Measurements from ENCODE around the gene PPP1R1B.

Gene PPP1R1B

GRCh38 chr17:39647256-39647655 is 20.5 kb downstream of the PPP1R1B start:
- no peak for DNase-seq (ENCODE audit: low spot score)
- H3K27ac ChIP-seq: no peak overlapping the region
- ChIA-PET CTCF (interaction anchor here (1.0 to 1.2 kb wide), 3 partner anchors 12 to 21 kb away, joined by 3 to 4 read pairs (median 4); partner anchors contain the start of gene PNMT), POLR2A (ENCODE audit: low non-redundant PET) (no interaction called here)
- no peak for TF ChIP-seq CTCF (conservative IDR thresholded peaks at IDR 0.05; ENCODE audit: low read depth)

GRCh38 chr17:39648616-39649366 is 22.0 kb downstream of the PPP1R1B start:
- no peak for TF ChIP-seq CTCF (conservative IDR thresholded peaks at IDR 0.05; ENCODE audit: low read depth)
- H3K27ac ChIP-seq: peak overlapping the region; percentile 18; the same call in 1 of the 2 replicates
- ChIA-PET CTCF (interaction anchor here (0.6 to 1.2 kb wide), 2 partner anchors 16 to 106 kb away, joined by 4 to 5 read pairs; no protein-coding TSS in a partner anchor), POLR2A (ENCODE audit: low non-redundant PET) (no interaction called here)
- no peak for DNase-seq (ENCODE audit: low spot score)

GRCh38 chr17:39650121-39650579 is 23.4 kb downstream of the PPP1R1B start:
- DNase-seq (ENCODE audit: low spot score): no peak
- ChIA-PET CTCF (interaction anchor here (1.2 kb wide), 1 partner anchor 15 kb away, joined by 7 read pairs; no protein-coding TSS in a partner anchor), POLR2A (ENCODE audit: low non-redundant PET) (no interaction called here)
- no peak overlapping the region for H3K27ac ChIP-seq
- TF ChIP-seq CTCF (conservative IDR thresholded peaks at IDR 0.05; ENCODE audit: low read depth): no peak

- H3K27ac ChIP-seq: peak overlapping the region; percentile 33
- no peak for TF ChIP-seq CTCF (conservative IDR thresholded peaks at IDR 0.05; ENCODE audit: low read depth)
- ChIA-PET POLR2A (ENCODE audit: low non-redundant PET) (no interaction called here), CTCF (interaction anchor here (0.5 to 3.8 kb wide), 3 partner anchors 8 to 29 kb away, joined by 3 to 25 read pairs (median 6); partner anchors contain the start of genes PNMT and TCAP)
- no peak for DNase-seq (ENCODE audit: low spot score)
Measured at GRCh38 chr17:39651923-39652586, 25.3 kb downstream of the PPP1R1B start.

GRCh38 chr17:39652587-39653315 is 26.0 kb downstream of the PPP1R1B start:
- peak overlapping the region; percentile 33 for H3K27ac ChIP-seq
- CTCF ChIA-PET: interaction anchor here (0.6 to 3.8 kb wide), 7 partner anchors 9 to 31 kb away, joined by 3 to 25 read pairs (median 6); partner anchors contain the start of genes PNMT, STARD3 and TCAP
- TF ChIP-seq CTCF (conservative IDR thresholded peaks at IDR 0.05; ENCODE audit: low read depth): no peak
- no peak for DNase-seq (ENCODE audit: low spot score)
- POLR2A ChIA-PET (ENCODE audit: low non-redundant PET): no interaction called here

- H3K27ac ChIP-seq: peak overlapping the region; percentile 33
- TF ChIP-seq CTCF (conservative IDR thresholded peaks at IDR 0.05; ENCODE audit: low read depth): no peak
- no peak for DNase-seq (ENCODE audit: low spot score)
- POLR2A ChIA-PET (ENCODE audit: low non-redundant PET): no interaction called here
- CTCF ChIA-PET: interaction anchor here (0.5 to 3.8 kb wide), 15 partner anchors 8 to 205 kb away, joined by 3 to 25 read pairs (median 5); partner anchors contain the start of genes PNMT, STARD3 and TCAP
Measured at GRCh38 chr17:39653316-39653661, 26.5 kb downstream of the PPP1R1B start.

Data from RWPE1 (cell line).